ENCODE results near the gene AFF3.
A peak's percentile ranks its signal among the peaks of the same experiment; 100 is the strongest.

Gene AFF3

DNA sequence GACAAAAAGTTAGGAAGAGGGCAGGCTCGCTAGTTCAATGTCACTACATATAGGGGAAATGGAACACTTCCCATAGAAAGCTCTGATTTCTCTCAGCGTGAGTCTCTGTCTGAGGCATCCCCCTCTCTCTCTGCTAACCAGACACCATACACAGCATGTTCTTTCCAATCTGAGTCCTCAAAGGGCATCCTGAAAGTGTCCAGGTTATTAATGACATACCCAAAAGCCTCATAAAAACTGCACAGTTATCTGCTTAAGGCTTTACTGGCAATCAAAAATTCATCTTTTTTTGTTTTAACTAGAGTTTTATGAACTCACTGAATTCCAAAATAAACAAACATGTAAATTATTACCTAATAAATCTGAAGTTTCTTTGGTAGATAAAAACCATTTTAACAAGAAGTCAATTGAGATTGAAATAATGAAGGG lies 137.4 kb downstream of the AFF3 start:
- DNase-seq = no peak

GRCh38 chr2:100004348-100004884 lies 138.0 kb downstream of the AFF3 start:
- no peak for DNase-seq

DNA sequence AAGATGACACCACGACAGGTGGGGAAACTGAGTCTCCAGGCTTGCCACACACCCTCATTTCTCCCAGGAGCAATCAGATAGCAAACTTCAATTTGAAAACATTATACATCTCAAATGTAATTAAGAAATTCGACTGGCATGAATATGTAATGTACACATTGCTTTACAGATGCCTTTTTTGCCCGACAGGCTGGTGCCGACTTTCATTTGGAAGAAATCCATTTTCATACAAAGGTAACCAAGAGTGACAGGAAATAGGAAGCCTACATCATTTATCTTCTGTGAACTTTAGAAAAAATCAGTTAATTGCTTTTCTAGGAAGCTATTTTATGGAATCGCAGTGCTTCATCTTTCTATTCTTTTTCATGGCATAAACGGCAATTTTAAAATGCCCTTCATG lies 140.3 kb downstream of the AFF3 start:
- DNase-seq = no peak

GRCh38 chr2:100000915-100001707 lies 141.3 kb downstream of the AFF3 start:
- no peak for DNase-seq

GRCh38 chr2:99998651-99999320 lies 143.6 kb downstream of the AFF3 start:
- DNase-seq = no peak

GRCh38 chr2:99989905-99990304 lies 152.5 kb downstream of the AFF3 start:
- DNase-seq = no peak

DNA sequence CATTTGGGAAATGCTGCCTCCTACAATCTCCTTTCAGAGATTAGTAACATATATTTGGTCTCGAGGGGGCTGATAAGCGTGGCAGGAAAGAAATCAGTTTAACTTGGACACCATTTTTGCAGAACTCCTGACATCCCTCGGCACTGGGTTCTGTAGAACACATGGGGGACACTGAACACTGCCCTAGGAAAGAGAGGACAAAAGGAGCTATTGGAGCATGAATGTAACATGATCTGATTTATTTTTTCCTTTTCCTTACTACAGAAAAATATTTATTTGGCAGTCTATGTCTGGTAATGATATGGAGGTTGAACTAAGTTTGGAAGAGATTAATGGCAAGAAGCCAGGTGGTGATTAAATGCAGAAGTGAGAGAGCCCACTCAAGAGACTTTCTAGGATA lies 153.8 kb downstream of the AFF3 start:
- no peak for DNase-seq

DNA sequence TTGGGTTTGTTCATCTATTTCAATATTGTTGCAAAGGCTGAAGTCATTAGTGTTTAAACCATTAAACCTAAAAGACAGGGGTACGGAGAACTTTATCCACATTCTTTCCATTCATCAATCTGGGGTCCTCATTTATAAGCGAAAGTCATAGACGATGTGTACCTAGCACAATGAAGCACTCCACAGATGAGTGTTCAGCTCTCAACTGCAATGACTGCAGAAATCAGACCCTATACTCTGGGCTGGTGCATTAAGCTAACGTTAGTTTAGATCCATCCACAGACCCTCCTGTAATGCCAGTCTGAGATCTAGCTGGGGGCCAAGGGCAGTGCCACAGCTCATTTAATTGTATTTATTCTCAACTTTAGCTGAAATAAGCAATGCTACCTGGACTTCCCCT lies 155.2 kb downstream of the AFF3 start:
- DNase-seq = no peak

- no peak for DNase-seq
Measured at GRCh38 chr2:99984799-99985515, 157.4 kb downstream of the AFF3 start.

GRCh38 chr2:99982744-99983143 lies 159.6 kb downstream of the AFF3 start:
- no peak for DNase-seq

GRCh38 chr2:99981840-99982239 lies 160.6 kb downstream of the AFF3 start:
- no peak for DNase-seq

DNA sequence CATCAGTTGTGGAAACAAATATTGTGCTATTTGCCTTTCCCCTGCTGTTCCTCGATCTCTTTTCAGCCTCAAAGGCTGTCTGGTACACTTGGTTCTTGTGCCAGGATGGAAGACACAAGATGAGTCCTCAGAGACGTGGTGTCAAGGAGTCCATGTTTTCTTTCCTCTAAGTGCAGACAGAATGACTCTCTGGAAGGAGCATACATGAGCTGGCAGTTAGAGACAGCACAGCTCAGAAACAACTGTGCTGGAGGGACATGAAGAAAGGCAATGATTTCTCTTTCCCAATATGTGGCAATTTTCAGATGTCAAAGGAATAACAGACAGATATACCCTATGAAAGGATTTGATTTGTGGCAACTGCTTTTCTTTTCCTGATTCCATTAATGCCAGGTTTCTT lies 162.2 kb downstream of the AFF3 start:
- DNase-seq = no peak

DNA sequence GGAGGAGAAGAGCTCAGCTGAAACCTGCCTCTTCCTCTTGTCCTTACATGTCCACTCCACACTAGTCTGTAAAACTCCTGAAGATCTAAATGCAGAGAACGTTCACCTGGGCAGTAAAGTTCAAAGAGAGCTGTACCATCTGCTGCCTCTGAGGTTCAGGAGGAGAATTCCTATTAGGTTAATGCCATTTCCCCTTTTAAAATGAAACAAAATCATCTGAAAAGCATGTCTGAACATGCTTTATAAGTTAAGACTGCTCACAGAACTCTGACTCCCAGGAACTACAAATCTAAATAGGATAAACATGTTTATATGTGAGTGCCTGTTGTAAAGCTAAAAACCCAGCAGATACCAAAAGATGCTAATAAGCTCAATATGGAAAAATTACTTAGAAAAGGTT lies 164.4 kb downstream of the AFF3 start:
- DNase-seq = no peak

DNA sequence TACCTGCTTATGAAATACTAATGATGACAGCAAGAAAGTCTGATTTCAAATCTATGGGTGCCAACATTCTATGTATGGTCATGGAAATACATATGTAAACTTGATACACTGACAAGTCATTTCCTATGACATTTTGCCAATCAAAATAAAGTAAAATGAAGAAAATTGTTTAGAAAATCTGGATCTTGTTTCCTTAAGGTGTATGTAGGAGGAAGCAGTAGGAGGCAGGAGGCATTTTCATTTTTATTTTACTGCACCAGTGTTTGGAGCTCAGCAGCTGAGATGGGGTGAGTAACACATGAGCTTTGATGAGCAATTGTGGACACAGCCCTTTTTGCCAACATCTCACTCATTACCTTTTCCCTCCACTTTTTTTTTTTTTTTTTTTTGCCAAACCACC lies 167.0 kb downstream of the AFF3 start:
- DNase-seq = no peak

DNA sequence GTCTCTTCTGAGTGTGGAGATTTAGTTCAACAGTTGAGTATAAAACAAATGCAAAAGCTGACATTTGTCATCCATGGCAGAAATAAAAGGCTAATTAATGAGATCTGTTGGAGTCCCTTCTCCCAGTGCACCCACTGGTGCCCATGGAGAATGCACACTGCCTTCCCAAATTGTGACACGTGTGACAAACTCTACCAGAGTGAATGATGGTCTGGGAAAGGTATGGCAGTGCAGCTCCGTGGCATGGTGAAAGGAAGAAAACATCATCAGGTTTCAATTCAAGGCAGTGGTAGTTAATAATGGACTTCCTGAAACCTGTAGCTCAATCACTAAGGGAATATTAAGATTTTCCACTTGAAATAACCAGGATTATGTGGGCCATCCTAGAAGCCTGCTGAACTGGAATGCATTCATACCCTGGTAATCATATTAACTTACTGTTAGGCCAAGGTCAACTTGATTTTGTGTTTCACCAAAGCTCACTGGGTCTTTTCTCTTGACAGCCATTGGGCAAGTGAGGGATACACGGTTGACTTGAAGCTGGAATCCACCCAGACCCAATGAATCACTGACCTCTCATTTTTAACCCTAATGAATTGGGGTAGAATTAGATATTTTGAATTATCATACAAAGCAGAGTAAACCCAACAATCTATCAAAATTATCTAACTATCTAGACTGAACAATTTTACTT lies 167.6 kb downstream of the AFF3 start:
- no peak for DNase-seq

GRCh38 chr2:99974275-99974674 lies 168.1 kb downstream of the AFF3 start:
- no peak for DNase-seq

- no peak for DNase-seq
Measured at GRCh38 chr2:99971326-99971900, 171.0 kb downstream of the AFF3 start.

GRCh38 chr2:99970292-99970868 lies 172.0 kb downstream of the AFF3 start:
- peak; percentile 50 to 53 for DNase-seq

- no peak for DNase-seq
Measured at GRCh38 chr2:99961196-99961913, 181.0 kb downstream of the AFF3 start.

DNA sequence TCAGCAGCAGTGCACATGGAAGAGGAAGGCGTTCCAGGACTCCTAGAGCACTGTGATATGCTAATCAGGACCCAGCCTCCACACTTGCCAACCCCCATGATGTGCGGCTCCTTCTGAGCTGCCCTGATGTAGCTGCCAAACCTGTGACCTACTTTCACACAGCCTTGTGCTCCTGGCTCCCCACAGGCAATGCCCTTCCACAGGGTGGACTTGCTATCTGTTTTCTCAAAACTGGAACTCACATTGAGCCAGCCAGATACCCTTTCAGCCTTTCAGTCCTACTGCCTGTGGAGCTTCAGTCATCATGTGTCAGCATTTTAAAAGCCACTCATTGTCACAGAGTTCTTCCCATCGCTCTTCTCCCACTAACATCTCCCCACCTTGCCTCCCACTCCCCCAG lies 181.6 kb downstream of the AFF3 start:
- no peak for DNase-seq

DNA sequence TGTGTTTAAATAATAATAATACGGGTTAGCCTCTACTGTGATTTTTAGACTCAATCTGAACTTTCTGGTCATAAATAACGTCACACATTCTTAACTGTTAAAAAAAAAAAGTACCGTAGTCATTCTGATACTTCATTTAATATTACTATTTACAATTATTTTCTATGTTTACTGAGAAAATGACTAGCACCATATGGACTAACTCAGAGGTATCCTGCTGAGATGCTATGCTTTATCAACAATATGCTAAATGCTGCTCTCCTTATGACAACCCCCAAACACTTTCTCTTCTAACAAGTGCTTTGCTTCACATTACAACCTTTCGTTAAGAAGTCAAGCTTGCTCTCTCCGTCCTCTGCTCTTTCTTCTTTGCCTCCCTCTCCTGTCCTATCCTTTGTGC lies 182.1 kb downstream of the AFF3 start:
- DNase-seq = no peak

Measured in Kasumi-1 (cell line).